Parathyroid adenoma (tissue), 2 donors: Measurements from ENCODE around the gene GCNT1.

ENCODE experiments used
- H2AFZ ChIP-seq: fragments of 300-600 bp; sonication (generic); one replicate; pipeline ENCODE4 v1.7.0; 2017; ENCODE audit warnings: antibody characterized with exemption, mild to moderate bottlenecking
- H3K27ac ChIP-seq: fragments of 300-600 bp; sonication (generic); one replicate; pipeline ENCODE4 v1.7.0; 2017
- H3K27me3 ChIP-seq: fragments of 300-600 bp; sonication (generic); one replicate; pipeline ENCODE4 v1.7.0; 2017; ENCODE audit warnings: low read length; ENCODE audit not compliant: control insufficient read depth, insufficient read depth
- H3K36me3 ChIP-seq: fragments of 300-600 bp; sonication (generic); one replicate; pipeline ENCODE4 v1.7.0; 2017; ENCODE audit warnings: low read length; ENCODE audit not compliant: control insufficient read depth, insufficient read depth
- H3K4me1 ChIP-seq: fragments of 300-600 bp; sonication (generic); one replicate; pipeline ENCODE4 v1.7.0; 2017; ENCODE audit warnings: control low read depth
- H3K4me2 ChIP-seq: fragments of 300-600 bp; sonication (generic); one replicate; pipeline ENCODE4 v1.7.0; 2017; ENCODE audit warnings: low read length
- H3K4me3 ChIP-seq: fragments of 300-600 bp; sonication (generic); one replicate; pipeline ENCODE4 v1.7.0; 2017; ENCODE audit warnings: low read depth, low read length
- H3K79me2 ChIP-seq: fragments of 300-600 bp; sonication (generic); one replicate; pipeline ENCODE4 v1.7.0; 2017; ENCODE audit warnings: control low read depth
- H3K9ac ChIP-seq: fragments of 300-600 bp; sonication (generic); one replicate; pipeline ENCODE4 v1.7.0; 2017; ENCODE audit warnings: mild to moderate bottlenecking
- H3K9me3 ChIP-seq: fragments of 300-600 bp; sonication (generic); one replicate; pipeline ENCODE4 v1.7.0; 2017; ENCODE audit warnings: low read length; ENCODE audit not compliant: control insufficient read depth
- TF ChIP-seq, protein P1 (sequence below): fragments of 300-600 bp; sonication (generic); IDR thresholded peaks from one replicate; pipeline ENCODE4 v1.7.0; 2017; ENCODE audit warnings: antibody characterized with exemption, mild to moderate bottlenecking
- donor health status: primary hyperparathyroidism.

GCNT1 gene

GRCh38 chr9:76424491-76424890, 34.5 kb upstream of the GCNT1 start:
- H3K27ac ChIP-seq, result peak overlapping the region; percentile 93
- H3K36me3 ChIP-seq, result no peaks in the 10 kb centered on the region
- peaks cover 12% of the 10 kb centered on the region for H3K4me1 ChIP-seq
- H3K4me2 ChIP-seq, result peak overlapping the region; percentile 42
- H3K9ac ChIP-seq, result no peak overlapping the region
- H3K4me3 ChIP-seq, result no peak overlapping the region
- H3K27me3 ChIP-seq, result no peaks in the 10 kb centered on the region
- H2AFZ ChIP-seq, result no peak overlapping the region
- TF ChIP-seq, protein P1, sequence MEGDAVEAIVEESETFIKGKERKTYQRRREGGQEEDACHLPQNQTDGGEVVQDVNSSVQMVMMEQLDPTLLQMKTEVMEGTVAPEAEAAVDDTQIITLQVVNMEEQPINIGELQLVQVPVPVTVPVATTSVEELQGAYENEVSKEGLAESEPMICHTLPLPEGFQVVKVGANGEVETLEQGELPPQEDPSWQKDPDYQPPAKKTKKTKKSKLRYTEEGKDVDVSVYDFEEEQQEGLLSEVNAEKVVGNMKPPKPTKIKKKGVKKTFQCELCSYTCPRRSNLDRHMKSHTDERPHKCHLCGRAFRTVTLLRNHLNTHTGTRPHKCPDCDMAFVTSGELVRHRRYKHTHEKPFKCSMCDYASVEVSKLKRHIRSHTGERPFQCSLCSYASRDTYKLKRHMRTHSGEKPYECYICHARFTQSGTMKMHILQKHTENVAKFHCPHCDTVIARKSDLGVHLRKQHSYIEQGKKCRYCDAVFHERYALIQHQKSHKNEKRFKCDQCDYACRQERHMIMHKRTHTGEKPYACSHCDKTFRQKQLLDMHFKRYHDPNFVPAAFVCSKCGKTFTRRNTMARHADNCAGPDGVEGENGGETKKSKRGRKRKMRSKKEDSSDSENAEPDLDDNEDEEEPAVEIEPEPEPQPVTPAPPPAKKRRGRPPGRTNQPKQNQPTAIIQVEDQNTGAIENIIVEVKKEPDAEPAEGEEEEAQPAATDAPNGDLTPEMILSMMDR, result no peak
- H3K9me3 ChIP-seq, result no peaks in the 10 kb centered on the region
- H3K79me2 ChIP-seq, result no peaks in the 10 kb centered on the region

DNA sequence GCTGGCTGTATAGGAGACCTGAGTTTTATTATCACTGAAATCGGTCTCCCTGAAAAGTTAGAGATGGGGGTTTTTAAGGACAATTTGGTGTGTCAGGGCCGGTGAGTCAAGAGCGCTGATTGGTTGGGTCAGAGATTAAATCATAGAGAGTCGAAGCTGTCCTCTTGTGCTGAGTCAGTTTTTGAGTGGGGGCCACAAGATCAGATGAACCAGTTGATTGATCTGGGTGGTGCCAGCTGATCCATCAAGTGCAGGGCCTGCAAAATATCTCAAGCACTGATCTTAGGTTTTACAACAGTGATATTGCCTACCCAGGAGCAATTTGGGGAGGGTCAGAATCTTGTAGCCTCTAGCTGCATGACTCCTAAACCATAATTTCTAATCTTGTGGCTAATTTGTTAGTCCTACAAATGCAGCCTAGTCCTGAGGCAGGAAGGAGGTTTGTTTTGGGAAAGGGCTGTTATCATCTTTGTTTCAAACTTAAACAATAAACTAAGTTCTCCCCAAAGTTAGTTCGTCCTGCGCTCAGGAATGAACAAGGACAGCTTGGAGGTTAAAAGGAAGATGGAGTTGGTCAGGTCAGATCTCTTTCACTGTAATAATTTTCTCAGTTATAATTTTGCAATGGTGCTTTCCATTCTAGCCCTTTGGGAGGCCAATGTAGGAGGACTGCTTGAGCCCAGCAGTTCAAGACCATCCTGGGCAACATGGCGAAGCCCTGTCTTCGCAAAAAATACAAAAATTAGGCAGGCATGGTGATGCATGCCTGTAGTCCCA, 33.1 kb upstream of the GCNT1 start:
- peaks cover 12% of the 10 kb centered on the region for H3K4me1 ChIP-seq
- H3K9me3 ChIP-seq, result no peaks in the 10 kb centered on the region
- H3K9ac ChIP-seq, result no peak overlapping the region
- H3K4me2 ChIP-seq, result peak overlapping the region; percentile 45
- H3K4me3 ChIP-seq, result peak overlapping the region; percentile 11
- H3K36me3 ChIP-seq, result no peaks in the 10 kb centered on the region
- H3K27ac ChIP-seq, result peak overlapping the region; percentile 93
- no peak overlapping the region for H2AFZ ChIP-seq
- TF ChIP-seq, protein P1, result no peak
- H3K27me3 ChIP-seq, result no peaks in the 10 kb centered on the region
- H3K79me2 ChIP-seq, result no peaks in the 10 kb centered on the region

- Histone ChIP-seq H3K4me2 (no peak overlapping the region), H3K4me3 (no peak overlapping the region), H3K79me2 (no peaks in the 10 kb centered on the region), H3K27ac (peak overlapping the region; percentile 11), H3K9me3 (no peaks in the 10 kb centered on the region), H3K9ac (no peak overlapping the region), H2AFZ (no peak overlapping the region), H3K4me1 (peaks cover 12% of the 10 kb centered on the region), H3K27me3 (no peaks in the 10 kb centered on the region), H3K36me3 (no peaks in the 10 kb centered on the region)
- TF ChIP-seq, protein P1, result no peak
Measured at GRCh38 chr9:76426807-76427419, 32.1 kb upstream of the GCNT1 start.

DNA sequence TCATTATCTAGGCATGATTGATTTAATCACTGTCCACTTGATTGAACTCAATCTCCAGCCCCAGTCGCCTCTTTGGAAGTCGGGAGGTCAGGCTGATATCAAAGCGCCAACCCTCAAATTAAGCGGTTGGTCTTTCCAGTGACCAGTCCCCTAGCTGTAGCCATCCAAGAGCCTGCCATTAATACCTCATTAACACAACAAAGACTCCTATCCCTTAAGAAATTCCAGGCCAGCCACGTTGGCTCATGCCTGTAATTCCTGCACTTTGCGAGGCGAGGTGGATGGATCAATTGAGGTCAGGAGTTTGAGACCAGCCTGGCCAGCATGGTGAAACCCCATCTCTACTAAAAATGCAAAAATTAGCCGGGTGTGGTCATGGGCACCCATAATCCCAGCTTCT, 27.4 kb upstream of the GCNT1 start:
- Histone ChIP-seq H3K36me3 (no peaks in the 10 kb centered on the region), H3K27ac (no peak overlapping the region), H3K4me1 (no peaks in the 10 kb centered on the region), H3K4me3 (no peak overlapping the region), H3K79me2 (no peaks in the 10 kb centered on the region), H3K4me2 (no peak overlapping the region), H3K9ac (no peak overlapping the region), H3K27me3 (no peaks in the 10 kb centered on the region), H2AFZ (no peak overlapping the region), H3K9me3 (no peaks in the 10 kb centered on the region)
- TF ChIP-seq, protein P1, result no peak

GRCh38 chr9:76433406-76433805, 25.6 kb upstream of the GCNT1 start:
- no peak overlapping the region for H3K27ac ChIP-seq
- H3K9ac ChIP-seq, result no peak overlapping the region
- H3K4me2 ChIP-seq, result no peak overlapping the region
- no peaks in the 10 kb centered on the region for H3K9me3 ChIP-seq
- TF ChIP-seq, protein P1, result no peak
- no peaks in the 10 kb centered on the region for H3K4me1 ChIP-seq
- H3K4me3 ChIP-seq, result no peak overlapping the region
- no peak overlapping the region for H2AFZ ChIP-seq
- H3K36me3 ChIP-seq, result no peaks in the 10 kb centered on the region
- H3K27me3 ChIP-seq, result no peaks in the 10 kb centered on the region
- H3K79me2 ChIP-seq, result no peaks in the 10 kb centered on the region
